H9 (cell line): ENCODE measurements around the gene IVL. TPM values are rescaled to one million over a fixed set of nuclear protein-coding genes. Genes with fewer than 3 reads are reported as not detected.

Experiments
- DNase-seq: peaks from one replicate; pipeline ENCODE4 v3.0.0-alpha.2; 2017
- H2AFZ ChIP-seq: one replicate; pipeline ENCODE4 v1.6.1; 2013; ENCODE audit warnings: mild to moderate bottlenecking, low read length, control low read depth, moderate library complexity
- H2AK5ac ChIP-seq: 2 replicates; pipeline ENCODE4 v1.6.1; 2013; ENCODE audit warnings: low read length, control low read depth, mixed read lengths; ENCODE audit not compliant: insufficient read length
- H2BK120ac ChIP-seq: one replicate; pipeline ENCODE4 v1.6.1; 2013; ENCODE audit warnings: low read depth, mild to moderate bottlenecking, low read length, control low read depth, inconsistent platforms; ENCODE audit not compliant: poor library complexity, severe bottlenecking
- H2BK12ac ChIP-seq: 2 replicates; pipeline ENCODE4 v1.6.1; 2013; ENCODE audit warnings: low read length, control low read depth, mixed read lengths, low read depth; ENCODE audit not compliant: insufficient read length
- H2BK15ac ChIP-seq: 2 replicates; pipeline ENCODE4 v1.6.1; 2013; ENCODE audit warnings: low read depth, low read length, control low read depth
- H2BK20ac ChIP-seq: one replicate; pipeline ENCODE4 v1.6.1; 2013; ENCODE audit warnings: low read depth, mild to moderate bottlenecking, low read length, control low read depth, inconsistent platforms; ENCODE audit not compliant: poor library complexity, severe bottlenecking
- H2BK5ac ChIP-seq: 2 replicates; pipeline ENCODE4 v1.6.1; 2013; ENCODE audit warnings: low read length, control low read depth, mixed read lengths; ENCODE audit not compliant: insufficient read length
- H3K14ac ChIP-seq: 2 replicates; pipeline ENCODE4 v1.6.1; 2013; ENCODE audit warnings: low read length, control low read depth; ENCODE audit not compliant: insufficient read depth
- H3K18ac ChIP-seq: 2 replicates; pipeline ENCODE4 v1.6.1; 2013; ENCODE audit warnings: low read depth, mild to moderate bottlenecking, mixed read lengths, low read length, control low read depth; ENCODE audit not compliant: insufficient read length
- H3K23ac ChIP-seq: 2 replicates; pipeline ENCODE4 v1.6.1; 2013; ENCODE audit warnings: low read length, control low read depth, mixed read lengths, low read depth; ENCODE audit not compliant: insufficient read length
- H3K23me2 ChIP-seq: 2 replicates; pipeline ENCODE4 v1.6.1; 2013; ENCODE audit warnings: low read depth, mild to moderate bottlenecking, mixed read lengths, low read length, control low read depth; ENCODE audit not compliant: insufficient read length, poor library complexity, severe bottlenecking
- H3K27ac ChIP-seq: 2 replicates; pipeline ENCODE4 v1.5.1; 2013; ENCODE audit warnings: low read length, control low read depth, mixed read lengths, low read depth; ENCODE audit not compliant: insufficient read length
- H3K27me3 ChIP-seq: 2 replicates; pipeline ENCODE4 v1.6.1; 2013; ENCODE audit warnings: low read length, control low read depth, inconsistent platforms; ENCODE audit not compliant: insufficient read depth
- H3K4ac ChIP-seq: 2 replicates; pipeline ENCODE4 v1.6.1; 2013; ENCODE audit warnings: low read depth, mild to moderate bottlenecking, control low read depth, inconsistent platforms, low read length, moderate library complexity
- H3K4me1 ChIP-seq: 2 replicates; pipeline ENCODE4 v1.6.1; 2013; ENCODE audit warnings: low read length, control low read depth, inconsistent platforms; ENCODE audit not compliant: insufficient read depth
- H3K4me2 ChIP-seq: 2 replicates; pipeline ENCODE4 v1.6.1; 2013; ENCODE audit warnings: low read length, control low read depth, mixed read lengths; ENCODE audit not compliant: insufficient read length, insufficient read depth
- H3K56ac ChIP-seq: 2 replicates; pipeline ENCODE4 v1.6.1; 2013; ENCODE audit warnings: low read depth, mild to moderate bottlenecking, mixed read lengths, low read length, control low read depth; ENCODE audit not compliant: insufficient read length
- H3K79me1 ChIP-seq: 2 replicates; pipeline ENCODE4 v1.6.1; 2013; ENCODE audit warnings: low read depth, mild to moderate bottlenecking, moderate library complexity, low read length, control low read depth, inconsistent platforms; ENCODE audit not compliant: insufficient read depth, poor library complexity, severe bottlenecking
- H3K79me2 ChIP-seq: 2 replicates; pipeline ENCODE4 v1.6.1; 2013; ENCODE audit warnings: low read length, control low read depth, inconsistent platforms; ENCODE audit not compliant: insufficient read depth
- H3K9ac ChIP-seq: 2 replicates; pipeline ENCODE4 v1.6.1; 2013; ENCODE audit warnings: low read length, control low read depth, mixed read lengths; ENCODE audit not compliant: insufficient read length; ENCODE audit errors: extremely low read depth
- H3K9me3 ChIP-seq: one replicate; pipeline ENCODE4 v1.6.1; 2013; ENCODE audit warnings: low read depth, low read length, inconsistent platforms; ENCODE audit not compliant: control insufficient read depth
- H3T11ph ChIP-seq: one replicate; pipeline ENCODE4 v1.6.1; 2013; ENCODE audit warnings: mild to moderate bottlenecking, low read length, control low read depth, inconsistent platforms
- H4K20me1 ChIP-seq: one replicate; pipeline ENCODE4 v1.6.1; 2013; ENCODE audit not compliant: control insufficient read depth, insufficient read length, insufficient read depth
- H4K5ac ChIP-seq: 2 replicates; pipeline ENCODE4 v1.6.1; 2013; ENCODE audit warnings: low read depth, mild to moderate bottlenecking, mixed read lengths, low read length, control low read depth; ENCODE audit not compliant: insufficient read length
- H4K8ac ChIP-seq: replicated peaks from 2 replicates; pipeline ENCODE4 v1.6.1; 2013; ENCODE audit warnings: low read length, control low read depth, mixed read lengths, low read depth; ENCODE audit not compliant: insufficient read length
- H4K91ac ChIP-seq: 2 replicates; pipeline ENCODE4 v1.6.1; 2013; ENCODE audit warnings: low read depth, mild to moderate bottlenecking, moderate library complexity, mixed read lengths, low read length, control low read depth; ENCODE audit not compliant: insufficient read length
- H3K27ac Mint-ChIP-seq, 3 experiments: 2 replicates in 2 of 3; 3 replicates in 1 of 3; pipeline ENCODE4 v1.8.0; 2020 to 2021; ENCODE audit warnings: mixed read lengths in 3 of 3, mild to moderate bottlenecking in 1 of 3, moderate library complexity in 1 of 3
- H3K27me3 Mint-ChIP-seq: 2 replicates; pipeline ENCODE4 v1.8.0; 2021; ENCODE audit warnings: low read depth, mild to moderate bottlenecking, moderate library complexity, mixed read lengths
- H3K36me3 Mint-ChIP-seq, 3 experiments: 2 replicates in 2 of 3; 3 replicates in 1 of 3; pipeline ENCODE4 v1.8.0; 2020 to 2021; ENCODE audit warnings: low read depth in 3 of 3, mixed read lengths in 3 of 3; ENCODE audit not compliant: insufficient read depth in 1 of 3
- H3K4me1 Mint-ChIP-seq, 2 experiments: 2 replicates each; pipeline ENCODE4 v1.8.0; 2020; ENCODE audit warnings: mixed read lengths in 2 of 2
- H3K4me3 Mint-ChIP-seq, 2 experiments: 2 replicates in 1 of 2; 3 replicates in 1 of 2; pipeline ENCODE4 v1.8.0; 2020 to 2021; ENCODE audit warnings: mild to moderate bottlenecking in 2 of 2, mixed read lengths in 2 of 2, moderate library complexity in 1 of 2
- H3K9me3 Mint-ChIP-seq, 2 experiments: 2 replicates in 1 of 2; 3 replicates in 1 of 2; pipeline ENCODE4 v1.8.0; 2020; ENCODE audit warnings: mild to moderate bottlenecking in 2 of 2, mixed read lengths in 2 of 2, moderate library complexity in 1 of 2
- CTCF ChIP-seq: fragments of 200-600 bp; sonication (generic); conservative IDR thresholded peaks from 3 replicates; pipeline ENCODE4 v1.8.0; 2021; ENCODE audit warnings: antibody characterized with exemption, mild to moderate bottlenecking
- WGBS: extraction: QIAGEN DNeasy Blood & Tissue Kit; methylation state at CpG from one replicate; pipeline ENCODE4 v1.1.7; 2013; ENCODE audit warnings: missing lambda C conversion rate, low lambda C conversion rate, mixed read lengths; ENCODE audit not compliant: insufficient read length; ENCODE audit errors: extremely low coverage; 5-methylcytosine and 5-hydroxymethylcytosine counted together
- total RNA-seq: library from RNA; stranded (reverse); gene quantifications from 2 replicates; pipeline ENCODE4 v1.2.1, GENCODE V29; 2021

Gene IVL
- total RNA-seq, 1 experiment from 2014 or later: not detected

- no peaks in the 10 kb centered on the region for H3K27me3 ChIP-seq
- H3K9me3 Mint-ChIP-seq: peaks cover 75 to 83% of the 10 kb centered on the region in 2 experiments
Measured at GRCh38 chr1:152880316-152880715, 28.0 kb upstream of the IVL start.

More at GRCh38 chr1:152880316-152880715, 28.0 kb upstream of the IVL start:
- H3K23ac ChIP-seq: no peak overlapping the region
- no peak overlapping the region for H4K5ac ChIP-seq
- no peak overlapping the region for H2AFZ ChIP-seq
- no CpG with 5 or more reads among the region's 4 CpGs for WGBS
- H3K9ac ChIP-seq: no peak overlapping the region
- H4K20me1 ChIP-seq: no peaks in the 10 kb centered on the region
- no peaks in the 10 kb centered on the region for H3K4me1 Mint-ChIP-seq
- H2AK5ac ChIP-seq: no peak overlapping the region
- peaks cover 7 to 22% (median 8%) of the 10 kb centered on the region in 3 experiments; a peak in 5 of 7 replicates for H3K36me3 Mint-ChIP-seq
- no peak overlapping the region for H4K8ac ChIP-seq
- H3T11ph ChIP-seq: no peak overlapping the region
- no peaks in the 10 kb centered on the region for H3K4me1 ChIP-seq
- H3K27me3 Mint-ChIP-seq: peaks cover 2% of the 10 kb centered on the region; the same call in 1 of the 2 replicates
- no peak overlapping the region for H2BK5ac ChIP-seq
- no peaks in the 10 kb centered on the region for H3K9me3 ChIP-seq
- no peak overlapping the region for H2BK12ac ChIP-seq
- no peak overlapping the region for H3K4ac ChIP-seq
- H3K4me3 Mint-ChIP-seq: no peak overlapping the region
- H3K79me2 ChIP-seq: no peaks in the 10 kb centered on the region
- no peak for DNase-seq
- no peak overlapping the region for H2BK20ac ChIP-seq
- H3K14ac ChIP-seq: no peak overlapping the region
- no peak overlapping the region for H3K56ac ChIP-seq
- no peak overlapping the region for H3K18ac ChIP-seq
- H2BK15ac ChIP-seq: no peak overlapping the region
- H2BK120ac ChIP-seq: no peak overlapping the region
- H3K79me1 ChIP-seq: no peaks in the 10 kb centered on the region
- no peak for TF ChIP-seq CTCF
- no peak overlapping the region for H3K4me2 ChIP-seq
- H3K23me2 ChIP-seq: no peaks in the 10 kb centered on the region
- no peak overlapping the region for H3K27ac Mint-ChIP-seq
- H4K91ac ChIP-seq: no peak overlapping the region
- no peak overlapping the region for H3K27ac ChIP-seq
